Activated T-cell treated with anti-CD3 and anti-CD28 coated beads, Interleukin-2, amount 50 U/mL, for 72 hours (primary cell): ENCODE data around the gene CSNK1A1L. TPM values are rescaled to one million over a fixed set of nuclear protein-coding genes. Genes with fewer than 3 reads are reported as not detected.
A peak's percentile ranks its signal among the peaks of the same experiment; 100 is the strongest.
"Not testable (repeated sequence)": the region's sequence is repeated elsewhere in the genome, so short reads cannot be mapped to it uniquely, and the experiment has no call there.

Source experiments
- ATAC-seq, 2 donors: fragments of 150-1000 bp; cut with Tn5 transposase; replicated peaks in 1 of 2; 2 replicates each; pipeline ENCODE4 v1.10.0; 2021; ENCODE audit warnings: moderate library complexity in 2 of 2, mild to moderate bottlenecking in 1 of 2
- DNase-seq, 2 donors: peaks; one replicate each; pipeline ENCODE4 v3.0.0; 2021 to 2022; ENCODE audit warnings: mixed read lengths in 1 of 2
- H3K27ac Mint-ChIP-seq: one replicate; pipeline ENCODE4 v1.8.0; 2022; ENCODE audit warnings: mild to moderate bottlenecking, moderate library complexity, mixed read lengths
- H3K27me3 Mint-ChIP-seq: one replicate; pipeline ENCODE4 v1.8.0; 2022; ENCODE audit warnings: low read depth, mixed read lengths
- H3K36me3 Mint-ChIP-seq, 2 donors: one replicate each; pipeline ENCODE4 v1.8.0; 2022; ENCODE audit warnings: mixed read lengths in 2 of 2, mild to moderate bottlenecking in 1 of 2; ENCODE audit not compliant: insufficient read depth in 2 of 2
- H3K4me1 Mint-ChIP-seq: one replicate; pipeline ENCODE4 v1.8.0; 2022; ENCODE audit warnings: low read depth, mixed read lengths
- H3K4me3 Mint-ChIP-seq, 2 donors: one replicate each; pipeline ENCODE4 v1.8.0; 2022; ENCODE audit warnings: mild to moderate bottlenecking in 2 of 2, mixed read lengths in 2 of 2, moderate library complexity in 2 of 2
- H3K9me3 Mint-ChIP-seq, 2 donors: one replicate each; pipeline ENCODE4 v1.8.0; 2022; ENCODE audit warnings: mixed read lengths in 2 of 2
- total RNA-seq, 2 donors: library from RNA; stranded (reverse); gene quantifications; one replicate each; pipeline ENCODE4 v1.2.3, GENCODE V29; 2022

CSNK1A1L gene
- total RNA-seq, 2 donors from 2014 or later = not detected

DNA sequence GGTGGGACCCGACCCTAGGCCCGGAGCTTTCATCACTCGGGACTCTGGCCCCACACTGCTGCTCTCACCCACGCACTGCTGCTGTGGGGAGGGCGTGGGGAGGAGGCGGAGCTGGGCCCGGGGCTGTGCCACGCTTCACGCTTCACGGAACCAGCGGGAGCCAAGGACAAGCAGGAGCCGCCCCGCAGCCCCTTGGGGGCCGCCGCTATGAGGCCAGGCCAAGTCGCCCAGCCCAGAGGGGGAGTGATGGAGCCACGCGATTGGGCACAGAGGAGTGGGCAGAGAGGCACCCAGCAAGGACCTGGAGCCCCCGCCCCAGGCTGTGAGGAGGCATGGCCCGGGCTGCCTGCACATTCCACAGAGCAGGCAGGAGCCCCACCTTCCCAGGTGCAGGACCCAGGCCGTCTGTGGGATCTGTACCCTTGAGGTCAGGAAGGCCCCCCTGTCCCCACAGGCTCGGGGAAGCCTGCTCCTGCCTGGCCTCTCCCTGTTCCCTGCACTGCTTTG is 35.8 kb downstream of the CSNK1A1L start:
- Mint-ChIP-seq H3K27ac (no peak overlapping the region), H3K4me3 (no peak overlapping the region)

DNA sequence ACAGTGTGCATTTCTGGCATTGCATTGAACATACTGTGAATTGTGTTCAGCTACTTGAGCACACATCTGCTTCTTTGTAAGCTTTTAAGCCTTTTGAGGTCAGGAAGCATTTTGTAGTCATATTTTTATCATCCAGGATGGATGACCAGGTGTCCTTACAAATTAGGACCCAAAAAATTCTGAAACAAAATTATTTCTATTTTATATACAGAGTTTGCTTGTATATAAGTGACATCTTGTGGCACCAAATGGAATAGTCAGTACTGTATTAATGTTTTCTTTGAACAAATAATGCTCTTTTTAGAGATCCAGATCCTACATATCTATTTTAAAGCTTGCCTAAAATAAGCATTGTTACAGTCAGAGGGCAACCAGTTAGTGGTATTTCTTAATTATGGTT is 36.5 kb downstream of the CSNK1A1L start:
- H3K4me3 Mint-ChIP-seq = no peak overlapping the region
- no peak for DNase-seq
- no peak for ATAC-seq
- no peaks in the 10 kb centered on the region for H3K27me3 Mint-ChIP-seq
- no peaks in the 10 kb centered on the region for H3K4me1 Mint-ChIP-seq
- no peaks in the 10 kb centered on the region for H3K9me3 Mint-ChIP-seq
- H3K27ac Mint-ChIP-seq = no peak overlapping the region
- H3K36me3 Mint-ChIP-seq = no peaks in the 10 kb centered on the region

More for the DNA sequence above, 35.8 kb downstream of the CSNK1A1L start:
- Mint-ChIP-seq H3K27me3 (no peaks in the 10 kb centered on the region), H3K9me3 (no peaks in the 10 kb centered on the region), H3K36me3 (no peaks in the 10 kb centered on the region), H3K4me1 (no peaks in the 10 kb centered on the region)
- ATAC-seq (no peak), DNase-seq (no peak)

DNA sequence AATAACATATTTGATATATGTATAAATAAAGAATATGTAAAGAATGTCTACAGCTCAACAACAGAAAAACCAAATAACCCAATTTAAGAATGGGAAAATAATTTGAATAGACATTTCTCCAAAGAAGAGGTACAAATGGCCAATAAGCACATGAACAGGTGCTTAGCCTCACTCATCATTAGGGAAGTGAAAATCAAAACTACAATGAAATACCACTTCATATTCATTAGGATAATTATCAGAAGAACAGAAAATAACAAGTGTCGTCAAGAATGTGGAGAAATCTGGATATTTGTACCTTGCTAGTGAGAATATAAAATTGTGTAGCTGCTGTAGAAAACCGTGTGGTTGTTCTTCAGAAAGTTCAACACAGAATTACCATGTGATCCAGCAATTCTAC is 37.6 kb downstream of the CSNK1A1L start:
- DNase-seq (no peak), ATAC-seq (no peak)
- no peak overlapping the region for H3K4me3 Mint-ChIP-seq
- no peaks in the 10 kb centered on the region for H3K4me1 Mint-ChIP-seq
- no peaks in the 10 kb centered on the region for H3K9me3 Mint-ChIP-seq
- no peak overlapping the region for H3K27ac Mint-ChIP-seq
- no peaks in the 10 kb centered on the region for H3K27me3 Mint-ChIP-seq
- no peaks in the 10 kb centered on the region for H3K36me3 Mint-ChIP-seq

DNA sequence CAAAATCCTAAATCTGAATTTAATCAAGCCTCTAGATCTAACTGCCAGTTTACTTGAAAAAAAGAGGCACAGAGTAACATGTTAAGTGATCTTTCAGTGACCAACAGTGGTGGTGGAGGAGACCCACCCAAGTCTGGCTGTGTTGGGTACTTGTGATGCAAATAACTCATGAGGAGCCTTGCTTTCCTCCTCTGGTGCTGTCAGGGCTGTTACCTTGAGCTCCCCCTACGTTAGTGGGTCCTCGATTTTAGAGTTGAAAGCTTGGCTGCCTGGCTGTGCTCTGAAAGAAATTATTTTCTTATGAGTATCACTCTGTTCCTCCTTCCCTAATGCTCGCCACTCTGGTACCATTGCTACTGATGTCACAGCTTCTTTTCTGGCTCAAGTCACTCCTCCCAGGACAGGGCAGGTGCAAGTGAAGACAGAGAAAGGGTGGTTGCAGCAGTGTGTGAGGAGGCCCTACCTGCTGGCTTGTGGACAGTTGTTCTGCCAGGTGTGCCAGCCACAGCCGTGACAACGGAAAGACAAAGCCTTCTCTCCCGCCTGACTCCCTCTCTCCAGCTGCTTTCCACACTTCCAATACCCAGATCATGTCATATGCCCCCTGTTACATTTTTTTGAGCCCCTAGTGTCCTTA is 39.5 kb downstream of the CSNK1A1L start:
- ATAC-seq (no peak), DNase-seq (no peak)
- no peaks in the 10 kb centered on the region for H3K36me3 Mint-ChIP-seq
- no peaks in the 10 kb centered on the region for H3K27me3 Mint-ChIP-seq
- H3K4me3 Mint-ChIP-seq = no peak overlapping the region
- no peaks in the 10 kb centered on the region for H3K4me1 Mint-ChIP-seq
- no peaks in the 10 kb centered on the region for H3K9me3 Mint-ChIP-seq
- H3K27ac Mint-ChIP-seq = no peak overlapping the region

DNA sequence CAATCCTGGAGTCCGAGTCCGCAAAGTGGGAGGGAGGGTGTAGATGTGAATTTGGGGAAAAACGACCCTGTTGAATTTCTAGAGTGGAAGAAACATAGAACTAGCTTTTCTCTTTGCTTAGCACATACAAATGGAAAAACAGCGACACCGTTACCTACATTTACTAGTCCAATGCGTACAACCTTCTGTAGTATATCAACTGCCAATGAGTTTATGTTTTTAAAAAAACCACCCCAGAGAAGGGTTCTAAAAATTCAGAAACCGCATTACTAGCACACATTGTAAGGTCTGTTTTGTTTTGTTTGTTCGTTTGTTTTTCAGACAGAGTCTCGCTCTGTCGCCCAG is 45.6 kb downstream of the CSNK1A1L start:
- Mint-ChIP-seq H3K27me3 (no peaks in the 10 kb centered on the region), H3K27ac (peak overlapping the region; percentile 99), H3K36me3 (peaks cover 8 to 9% of the 10 kb centered on the region in 2 donors), H3K4me1 (peaks cover 18% of the 10 kb centered on the region), H3K9me3 (no peaks in the 10 kb centered on the region), H3K4me3 (peak overlapping the region; percentile 95 to 99)
- no peak for DNase-seq
- ATAC-seq = no peak

DNA sequence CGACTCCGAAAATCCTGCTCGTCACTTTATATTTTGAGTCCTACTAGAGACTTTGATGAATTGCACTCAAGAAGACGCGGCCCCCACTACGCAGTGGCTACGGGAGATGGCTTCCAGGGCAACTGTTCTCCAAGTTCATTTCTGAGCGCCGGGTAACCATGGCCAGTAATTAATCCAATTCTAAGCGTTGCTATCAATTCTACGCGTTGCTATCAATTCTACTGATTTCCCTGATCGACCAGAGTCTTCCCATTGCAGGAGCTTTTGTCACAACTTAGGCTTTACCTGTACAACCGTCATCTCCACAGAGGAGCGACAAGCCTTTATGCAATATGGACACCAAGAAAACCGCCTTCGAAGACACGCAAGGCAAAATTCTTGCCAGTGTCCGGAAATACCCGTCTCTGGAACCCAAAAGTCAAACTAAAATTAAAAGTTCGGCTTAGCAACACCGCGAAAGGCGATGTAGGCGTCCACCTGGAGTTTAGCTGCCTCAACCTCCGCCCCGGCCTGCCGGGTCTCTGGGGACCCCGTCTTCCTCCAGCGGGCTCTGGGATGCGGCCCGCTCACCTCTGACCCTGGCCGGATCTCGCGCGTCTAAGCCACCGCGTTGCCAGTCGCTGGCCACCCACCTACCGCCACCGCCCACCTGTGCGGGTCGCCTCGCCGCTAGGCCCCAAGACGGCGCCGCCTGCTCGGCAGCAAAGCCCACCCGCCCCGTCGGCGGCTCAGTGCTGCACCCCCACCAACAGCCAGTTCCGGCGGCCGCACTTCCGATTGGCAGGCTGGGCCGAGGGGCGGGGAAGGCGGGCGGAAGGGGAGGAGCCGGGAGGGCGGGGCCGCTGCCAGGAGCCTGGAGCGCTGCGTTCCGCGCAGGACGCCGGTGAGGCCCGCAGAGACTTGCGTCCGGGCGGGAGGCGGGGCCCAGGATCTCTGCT is 46.3 kb downstream of the CSNK1A1L start, which contains the start of gene SUPT20H:
TSS of gene SUPT20H (minus strand) at position 779 of the 938 bp plus-strand sequence. CDS start 8,198 bp downstream, outside the sequence.
- Mint-ChIP-seq H3K27ac (peak within 1 kb of the TSS; percentile 99), H3K4me3 (peak within 1 kb of the TSS; percentile 95 to 99)
- ATAC-seq = peak; percentile 98

DNA sequence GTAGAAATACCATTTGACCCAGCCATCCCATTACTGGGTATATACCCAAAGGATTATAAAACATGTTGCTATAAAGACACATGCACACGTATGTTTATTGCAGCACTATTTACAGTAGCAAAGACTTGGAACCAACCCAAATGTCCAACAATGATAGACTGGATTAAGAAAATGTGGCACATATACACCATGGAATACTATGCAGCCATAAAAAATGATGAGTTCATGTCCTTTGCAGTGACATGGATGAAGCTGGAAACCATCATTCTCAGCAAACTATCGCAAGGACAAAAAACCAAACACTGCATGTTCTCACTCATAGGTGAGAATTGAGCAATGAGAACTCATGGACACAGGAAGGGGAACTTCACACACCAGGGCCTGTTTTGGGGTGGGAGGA is 49.2 kb downstream of the CSNK1A1L start:
- H3K27ac Mint-ChIP-seq, DNase-seq, ATAC-seq, H3K27me3 Mint-ChIP-seq, H3K9me3 Mint-ChIP-seq, H3K4me3 Mint-ChIP-seq: not testable (repeated sequence)
- H3K36me3 Mint-ChIP-seq = peaks cover 12 to 28% of the 10 kb centered on the region in 2 donors
- H3K4me1 Mint-ChIP-seq = peaks cover 30% of the 10 kb centered on the region

More for the DNA sequence above, 46.3 kb downstream of the CSNK1A1L start, which contains the start of gene SUPT20H:
- H3K4me1 Mint-ChIP-seq = peaks cover 18% of the 10 kb centered on the region
- H3K9me3 Mint-ChIP-seq = no peaks in the 10 kb centered on the region
- DNase-seq = peak; percentile 93 to 94
- no peaks in the 10 kb centered on the region for H3K27me3 Mint-ChIP-seq
- peaks cover 8 to 11% of the 10 kb centered on the region in 2 donors for H3K36me3 Mint-ChIP-seq

Other genes with a start within 250 kb of the CSNK1A1L start
- not detected for gene SMAD9, start 185.4 kb downstream of the CSNK1A1L start, total RNA-seq
- gene ALG5, start 106.3 kb downstream of the CSNK1A1L start, total RNA-seq = 10 to 100 TPM; 31.7 to 38.3 TPM
- 100 to 1,000 TPM; 220 to 268 TPM for gene EXOSC8, start 104.9 kb downstream of the CSNK1A1L start, total RNA-seq
- 10 to 100 TPM; 76.6 to 89.6 TPM for gene SUPT20H, start 46.0 kb downstream of the CSNK1A1L start, total RNA-seq